Glutamatergic neuron (in vitro differentiated cells): Measurements from ENCODE around the gene ATP8A2. TPM values are rescaled to one million over a fixed set of nuclear protein-coding genes. Genes with fewer than 3 reads are reported as not detected.

Experiments
- DNase-seq: peaks from one replicate; pipeline ENCODE4 v3.0.0; 2022
- H3K27ac Mint-ChIP-seq: one replicate; pipeline ENCODE4 v1.8.0; 2020; ENCODE audit warnings: mild to moderate bottlenecking, mixed read lengths, inconsistent platforms; ENCODE audit not compliant: unreplicated experiment
- H3K27me3 Mint-ChIP-seq: one replicate; pipeline ENCODE4 v1.8.0; 2020; ENCODE audit warnings: mild to moderate bottlenecking, moderate library complexity, mixed read lengths, inconsistent platforms; ENCODE audit not compliant: unreplicated experiment
- H3K36me3 Mint-ChIP-seq: one replicate; pipeline ENCODE4 v1.8.0; 2020; ENCODE audit warnings: mild to moderate bottlenecking, mixed read lengths, inconsistent platforms; ENCODE audit not compliant: unreplicated experiment
- H3K4me1 Mint-ChIP-seq: one replicate; pipeline ENCODE4 v1.8.0; 2020; ENCODE audit warnings: mild to moderate bottlenecking, low read depth, mixed read lengths, inconsistent platforms; ENCODE audit not compliant: unreplicated experiment
- H3K4me3 Mint-ChIP-seq: one replicate; pipeline ENCODE4 v1.8.0; 2020; ENCODE audit warnings: mild to moderate bottlenecking, mixed read lengths, inconsistent platforms; ENCODE audit not compliant: unreplicated experiment
- H3K9me3 Mint-ChIP-seq: one replicate; pipeline ENCODE4 v1.8.0; 2020; ENCODE audit warnings: mild to moderate bottlenecking, moderate library complexity, mixed read lengths, inconsistent platforms; ENCODE audit not compliant: unreplicated experiment
- total RNA-seq: library from RNA; stranded (reverse); fragmentation: NEBNext Ultra II Directional; extraction: Animal tissue kit (Norgen Biotek cat#: 25700); gene quantifications from one replicate; pipeline ENCODE4 v1.2.1, GENCODE V29; 2021; ENCODE audit not compliant: unreplicated experiment
- TF ChIP-seq, protein P1 (sequence below): fragments of 200-600 bp; sonication (generic); IDR thresholded peaks from one replicate; pipeline ENCODE4 v1.5.0; 2021; ENCODE audit not compliant: partially characterized antibody, unreplicated experiment

ATP8A2 gene
- total RNA-seq, 1 donor from 2014 or later, result 70.1 TPM

DNA sequence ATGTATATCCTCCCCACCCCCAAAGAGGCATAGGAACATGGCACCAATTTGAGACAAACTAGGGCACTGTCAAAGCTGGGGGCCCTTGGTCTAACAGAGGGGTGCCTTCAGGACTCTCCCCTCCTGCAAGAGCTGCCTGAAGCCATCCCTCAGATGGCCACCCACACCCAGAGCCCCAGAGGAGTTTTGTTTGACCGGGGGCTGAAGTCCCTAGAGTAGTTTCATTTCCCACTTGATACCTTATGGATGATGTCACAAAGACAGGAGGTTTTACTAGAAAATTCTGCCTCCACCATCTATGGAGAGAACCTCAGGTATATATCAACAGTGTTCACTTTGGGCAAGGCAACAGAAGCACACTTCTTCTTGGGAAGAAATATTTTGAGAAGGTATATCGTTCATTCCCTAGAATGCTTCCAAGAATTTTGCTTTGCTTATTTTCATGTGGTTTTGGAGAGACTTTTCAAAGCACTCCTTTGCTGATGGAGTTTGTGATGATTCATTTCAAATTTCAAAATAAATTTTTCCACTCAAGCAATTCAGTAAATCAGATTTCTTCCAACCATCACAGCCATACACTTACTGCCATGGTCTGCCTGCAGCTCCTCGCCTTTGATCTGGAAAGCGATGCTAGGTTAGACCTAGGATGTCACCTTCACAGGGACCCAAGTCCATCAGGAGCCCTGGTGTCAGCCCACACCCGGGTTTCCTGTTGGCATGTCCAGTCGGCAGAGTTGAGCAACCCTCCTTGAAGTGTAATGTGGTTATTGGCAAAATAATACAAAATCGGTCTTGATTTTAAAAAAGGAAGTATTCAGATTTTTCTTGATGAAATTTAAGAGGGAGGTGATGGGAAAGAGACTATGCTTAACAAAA is 473.0 kb downstream of the ATP8A2 start:
- H3K4me3 Mint-ChIP-seq, result no peak overlapping the region
- no peak overlapping the region for H3K27ac Mint-ChIP-seq
- peaks cover 7% of the 10 kb centered on the region for H3K36me3 Mint-ChIP-seq
- H3K4me1 Mint-ChIP-seq, result no peaks in the 10 kb centered on the region
- H3K27me3 Mint-ChIP-seq, result peaks cover 10% of the 10 kb centered on the region
- DNase-seq, result no peak
- peaks cover 6% of the 10 kb centered on the region for H3K9me3 Mint-ChIP-seq
- TF ChIP-seq, protein P1, sequence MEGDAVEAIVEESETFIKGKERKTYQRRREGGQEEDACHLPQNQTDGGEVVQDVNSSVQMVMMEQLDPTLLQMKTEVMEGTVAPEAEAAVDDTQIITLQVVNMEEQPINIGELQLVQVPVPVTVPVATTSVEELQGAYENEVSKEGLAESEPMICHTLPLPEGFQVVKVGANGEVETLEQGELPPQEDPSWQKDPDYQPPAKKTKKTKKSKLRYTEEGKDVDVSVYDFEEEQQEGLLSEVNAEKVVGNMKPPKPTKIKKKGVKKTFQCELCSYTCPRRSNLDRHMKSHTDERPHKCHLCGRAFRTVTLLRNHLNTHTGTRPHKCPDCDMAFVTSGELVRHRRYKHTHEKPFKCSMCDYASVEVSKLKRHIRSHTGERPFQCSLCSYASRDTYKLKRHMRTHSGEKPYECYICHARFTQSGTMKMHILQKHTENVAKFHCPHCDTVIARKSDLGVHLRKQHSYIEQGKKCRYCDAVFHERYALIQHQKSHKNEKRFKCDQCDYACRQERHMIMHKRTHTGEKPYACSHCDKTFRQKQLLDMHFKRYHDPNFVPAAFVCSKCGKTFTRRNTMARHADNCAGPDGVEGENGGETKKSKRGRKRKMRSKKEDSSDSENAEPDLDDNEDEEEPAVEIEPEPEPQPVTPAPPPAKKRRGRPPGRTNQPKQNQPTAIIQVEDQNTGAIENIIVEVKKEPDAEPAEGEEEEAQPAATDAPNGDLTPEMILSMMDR, result no peak

DNA sequence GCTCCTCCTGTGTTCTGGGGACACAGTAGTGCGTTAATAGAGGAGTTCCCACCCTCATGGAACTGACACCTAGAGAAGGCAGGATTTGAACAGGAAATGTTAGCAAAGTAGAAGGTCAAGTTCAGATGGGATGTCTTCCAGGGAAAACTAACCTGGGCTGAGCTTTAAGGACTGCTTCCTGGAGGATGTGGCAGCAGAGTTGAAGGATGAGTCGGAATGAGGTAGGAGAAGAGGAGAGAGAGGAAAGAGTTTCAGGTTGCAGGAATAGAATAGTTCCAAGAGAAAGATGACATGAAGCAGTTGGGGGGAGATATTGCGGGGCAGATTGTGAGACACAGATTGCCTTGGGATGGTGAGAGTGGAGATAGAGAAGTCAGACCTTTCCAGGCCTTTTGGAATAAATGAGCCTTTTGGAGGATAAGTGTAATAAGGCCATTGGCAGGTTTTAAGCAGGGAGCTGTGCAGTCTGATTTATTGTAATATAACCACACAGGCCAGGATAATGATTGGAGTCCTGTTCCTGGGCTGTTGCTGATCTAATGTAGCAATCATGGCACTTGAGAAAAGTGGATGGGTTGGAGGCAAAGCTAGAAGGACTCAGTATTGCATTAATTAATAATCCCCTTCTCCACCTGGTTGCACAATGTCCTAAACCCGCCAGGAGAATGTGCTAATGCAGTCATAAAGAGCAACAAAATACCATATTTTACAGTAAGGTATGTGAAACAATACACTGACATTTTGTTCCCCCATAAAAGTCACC is 474.6 kb downstream of the ATP8A2 start:
- H3K4me1 Mint-ChIP-seq, result no peaks in the 10 kb centered on the region
- TF ChIP-seq, protein P1, result no peak
- H3K4me3 Mint-ChIP-seq, result no peak overlapping the region
- DNase-seq, result no peak
- no peak overlapping the region for H3K27ac Mint-ChIP-seq
- peaks cover 7% of the 10 kb centered on the region for H3K36me3 Mint-ChIP-seq
- H3K27me3 Mint-ChIP-seq, result peaks cover 10% of the 10 kb centered on the region
- H3K9me3 Mint-ChIP-seq, result peaks cover 6% of the 10 kb centered on the region

DNA sequence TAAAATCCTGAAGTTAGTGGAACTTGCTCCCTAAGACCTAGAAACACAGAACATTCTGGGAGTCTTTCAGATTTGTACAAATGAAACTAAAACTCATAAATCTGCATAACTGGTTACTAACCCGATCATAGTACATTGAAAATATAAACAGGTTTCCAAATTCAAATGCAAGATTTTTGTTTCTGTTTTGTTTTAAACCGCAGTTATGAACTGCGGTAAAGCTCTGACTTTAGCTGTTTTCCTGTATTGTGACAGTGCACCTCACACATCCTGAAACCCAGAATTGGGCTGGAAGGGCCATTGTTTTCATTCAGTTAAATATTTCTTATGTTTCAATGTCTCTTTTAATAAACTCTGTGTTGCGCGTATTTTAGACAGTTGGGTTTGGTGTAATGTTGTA is 475.4 kb downstream of the ATP8A2 start:
- Mint-ChIP-seq H3K4me3 (no peak overlapping the region), H3K27ac (no peak overlapping the region), H3K27me3 (peaks cover 10% of the 10 kb centered on the region), H3K9me3 (peaks cover 3% of the 10 kb centered on the region), H3K36me3 (peaks cover 5% of the 10 kb centered on the region), H3K4me1 (peaks cover 3% of the 10 kb centered on the region)
- DNase-seq, result no peak
- TF ChIP-seq, protein P1, result no peak

DNA sequence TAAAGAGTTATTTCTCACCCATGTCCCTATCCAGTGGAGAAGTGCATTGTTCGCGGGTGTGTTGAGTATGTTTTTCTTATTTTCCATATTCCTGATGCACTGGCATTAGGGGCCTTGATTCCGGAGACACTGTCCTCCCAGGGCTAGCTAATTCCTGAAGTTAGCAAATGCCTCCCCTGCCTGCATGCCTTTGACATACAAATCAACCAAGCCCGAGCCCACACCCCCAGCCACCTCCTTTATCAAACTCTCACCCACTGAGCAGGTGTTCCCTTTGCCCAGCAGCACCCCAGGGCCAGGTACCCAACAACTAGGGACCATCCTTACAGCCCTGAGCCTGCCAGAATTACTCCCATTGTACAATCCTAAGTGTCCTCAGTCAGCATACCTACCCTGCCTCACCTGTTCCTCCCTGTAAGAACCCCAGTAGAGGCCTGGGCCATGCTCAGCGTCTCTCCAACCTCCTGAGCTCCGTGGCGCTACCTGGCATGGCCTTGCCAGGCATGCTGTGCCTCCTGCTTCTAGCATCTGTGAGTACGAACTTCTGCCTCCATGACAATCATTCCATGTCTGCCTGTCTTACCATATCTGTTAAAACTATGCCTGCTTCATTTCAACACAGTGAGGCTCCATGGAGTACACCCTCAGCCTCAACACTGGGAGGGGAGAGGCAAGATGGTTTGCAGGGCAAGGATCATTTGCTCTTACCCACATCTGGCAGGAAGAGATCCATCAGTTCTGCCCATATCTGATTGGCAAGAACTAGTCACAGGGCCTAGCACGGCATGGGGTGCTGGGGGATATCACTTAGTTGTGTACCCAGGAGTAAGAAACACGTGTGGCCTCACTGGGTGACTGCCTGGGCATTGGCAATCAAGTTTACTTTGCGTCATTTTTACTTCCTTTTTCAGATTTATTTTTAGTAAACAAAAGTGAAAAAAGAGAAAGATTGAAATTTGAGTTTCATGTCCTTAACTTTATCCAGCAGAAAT is 476.2 kb downstream of the ATP8A2 start:
- TF ChIP-seq, protein P1, result no peak
- peaks cover 7% of the 10 kb centered on the region for H3K27me3 Mint-ChIP-seq
- H3K4me3 Mint-ChIP-seq, result no peak overlapping the region
- H3K36me3 Mint-ChIP-seq, result peaks cover 5% of the 10 kb centered on the region
- H3K9me3 Mint-ChIP-seq, result peaks cover 2% of the 10 kb centered on the region
- H3K4me1 Mint-ChIP-seq, result peaks cover 5% of the 10 kb centered on the region
- H3K27ac Mint-ChIP-seq, result no peak overlapping the region
- no peak for DNase-seq
